NT2/D1 (cell line): ENCODE measurements around the gene CIAO2A.
"Not testable (repeated sequence)": the region's sequence is repeated elsewhere in the genome, so short reads cannot be mapped to it uniquely, and the experiment has no call there.

Experiments
- DNase-seq: peaks from one replicate; pipeline ENCODE4 v3.0.0-alpha.2; 2011; ENCODE audit warnings: low read depth, low spot score
- H3K27me3 ChIP-seq: 2 replicates; pipeline ENCODE4 v1.6.0; 2011; ENCODE audit warnings: mild to moderate bottlenecking; ENCODE audit not compliant: insufficient read length, insufficient read depth
- H3K36me3 ChIP-seq: 2 replicates; pipeline ENCODE4 v1.6.1; 2011; ENCODE audit warnings: mild to moderate bottlenecking, low read length, mixed read lengths; ENCODE audit not compliant: insufficient read depth, insufficient read length
- H3K4me1 ChIP-seq: 2 replicates; pipeline ENCODE4 v1.5.1; 2011; ENCODE audit not compliant: insufficient read depth, insufficient read length
- H3K4me3 ChIP-seq: 2 replicates; pipeline ENCODE4 v1.5.1; 2011; ENCODE audit warnings: low read depth; ENCODE audit not compliant: insufficient read length
- H3K9ac ChIP-seq: 2 replicates; pipeline ENCODE4 v1.6.0; 2011; ENCODE audit warnings: low read depth; ENCODE audit not compliant: insufficient read length
- H3K9me3 ChIP-seq: 2 replicates; pipeline ENCODE4 v1.5.1; 2011; ENCODE audit warnings: mild to moderate bottlenecking, low read length; ENCODE audit not compliant: insufficient read depth
- SUZ12 ChIP-seq: IDR thresholded peaks from 2 replicates; pipeline ENCODE4 v1.6.1; 2011; ENCODE audit not compliant: insufficient read length, insufficient read depth; ENCODE audit errors: extremely low read depth
- YY1 ChIP-seq: IDR thresholded peaks from 2 replicates; pipeline ENCODE4 v1.6.1; 2011; ENCODE audit not compliant: insufficient read length, insufficient read depth
- ZNF274 ChIP-seq: IDR thresholded peaks from 2 replicates; pipeline ENCODE4 v1.6.1; 2011; ENCODE audit warnings: mild to moderate bottlenecking, low read depth, low read length

The CIAO2A gene

DNA sequence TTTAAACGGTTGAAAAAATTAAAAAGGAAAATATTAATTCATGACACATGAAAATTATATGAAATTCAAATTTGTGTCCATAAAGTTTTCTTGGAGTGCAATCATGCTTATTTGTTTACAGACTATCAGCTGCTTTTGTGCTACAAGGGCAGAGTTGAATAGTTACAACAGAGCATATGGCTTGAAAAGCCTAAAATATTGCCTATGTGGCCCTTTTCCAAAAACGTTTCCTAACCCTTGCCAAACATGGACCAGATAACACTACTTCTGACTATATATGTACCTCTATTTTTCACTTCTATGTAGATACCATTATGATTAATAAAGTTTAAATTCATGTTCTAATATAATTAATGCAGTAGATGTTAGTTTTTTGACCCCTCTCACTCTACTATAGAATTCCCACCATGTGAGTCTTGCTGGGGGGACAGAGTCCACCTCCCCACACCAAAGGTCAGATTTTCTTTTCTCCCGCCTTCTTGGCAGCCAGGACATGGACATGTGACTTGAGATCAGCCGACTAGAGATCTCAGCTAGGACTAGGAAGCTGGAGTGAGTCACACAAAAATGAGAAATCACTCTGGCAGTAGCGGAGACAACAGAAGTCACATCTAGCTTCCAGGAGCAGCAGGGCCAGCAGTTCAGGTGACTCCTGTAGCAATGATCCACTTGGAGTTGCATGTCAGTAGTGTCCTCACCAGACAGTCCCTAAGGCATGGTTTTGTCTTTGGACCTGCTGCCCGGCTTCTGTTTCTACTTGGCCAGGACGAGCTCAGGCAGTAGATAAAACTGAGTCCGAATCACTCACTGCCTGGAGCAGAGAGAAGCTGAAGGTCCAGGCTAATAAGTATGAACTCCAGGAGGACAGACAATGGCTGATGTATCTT, 22.4 kb downstream of the CIAO2A start:
- H3K9ac ChIP-seq: no peak overlapping the region
- H3K27me3 ChIP-seq: no peaks in the 10 kb centered on the region
- DNase-seq: no peak
- no peaks in the 10 kb centered on the region for H3K4me1 ChIP-seq
- H3K36me3 ChIP-seq: peaks cover 29% of the 10 kb centered on the region
- H3K4me3 ChIP-seq: no peak overlapping the region
- TF ChIP-seq YY1 (no peak), ZNF274 (no peak), SUZ12 (no peak)
- H3K9me3 ChIP-seq: no peaks in the 10 kb centered on the region

DNA sequence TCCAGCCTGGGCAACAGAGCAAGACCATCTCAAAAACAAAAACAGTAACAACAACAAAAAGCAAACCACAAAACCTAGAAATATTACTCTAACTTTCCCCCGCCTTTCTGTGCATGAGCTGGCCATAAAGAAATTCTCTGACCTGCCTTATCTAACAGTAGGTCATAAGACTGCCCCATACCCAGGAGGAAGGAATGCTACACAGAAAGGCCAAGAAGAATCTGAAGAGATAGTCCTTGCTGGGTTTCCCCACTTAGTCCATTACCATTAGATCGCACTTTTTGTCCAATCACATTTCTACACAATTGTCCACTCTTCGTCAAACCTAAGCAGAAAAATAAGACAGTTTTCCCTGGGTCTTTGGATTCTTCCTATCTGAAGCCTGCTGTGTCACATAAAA, 23.5 kb downstream of the CIAO2A start:
- no peak for DNase-seq
- Histone ChIP-seq H3K4me3 (no peak overlapping the region), H3K27me3 (no peaks in the 10 kb centered on the region), H3K36me3 (peaks cover 25% of the 10 kb centered on the region), H3K4me1 (no peaks in the 10 kb centered on the region), H3K9ac (no peak overlapping the region), H3K9me3 (no peaks in the 10 kb centered on the region)
- no peak for TF ChIP-seq YY1
- TF ChIP-seq SUZ12: no peak
- TF ChIP-seq ZNF274: no peak

DNA sequence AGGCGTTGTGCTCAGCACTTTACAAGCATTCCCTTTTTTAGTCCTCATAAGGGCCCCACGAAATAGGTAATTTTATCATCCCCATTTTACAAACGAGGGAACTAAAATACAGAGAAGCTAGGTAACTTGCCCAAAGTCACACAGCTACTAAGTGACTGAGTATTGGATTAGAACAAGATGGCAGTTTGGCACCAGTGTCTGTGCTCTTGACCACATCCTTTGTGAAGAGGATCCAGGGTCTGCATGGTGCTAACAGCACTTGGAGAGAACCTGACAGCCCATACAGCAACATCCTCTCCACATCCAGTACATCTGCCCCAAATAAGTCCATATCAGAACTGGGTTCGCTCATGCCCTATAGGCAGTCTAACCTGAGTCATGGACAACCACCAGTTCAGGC, 25.5 kb downstream of the CIAO2A start:
- Histone ChIP-seq H3K36me3 (peaks cover 15% of the 10 kb centered on the region), H3K4me1 (no peaks in the 10 kb centered on the region), H3K9ac (no peak overlapping the region), H3K27me3 (no peaks in the 10 kb centered on the region), H3K9me3 (no peaks in the 10 kb centered on the region), H3K4me3 (no peak overlapping the region)
- no peak for DNase-seq
- no peak for TF ChIP-seq SUZ12
- TF ChIP-seq YY1: no peak
- no peak for TF ChIP-seq ZNF274

DNA sequence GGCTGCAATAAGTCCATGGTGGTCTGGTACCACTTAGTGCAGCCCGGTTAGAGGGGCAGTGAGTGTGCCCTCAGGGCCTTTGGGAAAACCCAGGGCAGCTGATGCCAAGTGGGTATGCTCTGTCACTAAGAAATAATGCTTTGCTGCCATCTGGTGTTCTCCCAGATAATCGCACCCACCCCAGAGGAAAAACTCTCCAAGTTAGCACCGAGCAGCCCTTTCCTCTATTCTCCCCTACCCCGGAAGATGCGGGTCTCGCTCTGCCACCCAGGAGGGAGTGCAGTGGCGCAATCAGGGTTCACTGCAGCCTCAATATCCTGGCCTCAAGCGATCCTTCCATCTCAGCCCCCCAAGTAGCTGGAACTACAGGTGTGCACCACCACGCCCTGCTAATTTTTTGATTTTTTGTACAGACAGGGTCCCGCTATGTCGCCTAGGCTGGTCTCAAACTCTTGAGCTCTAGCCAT, 26.0 kb downstream of the CIAO2A start:
- no peaks in the 10 kb centered on the region for H3K9me3 ChIP-seq
- H3K9ac ChIP-seq: no peak overlapping the region
- peak; percentile 42 for DNase-seq
- TF ChIP-seq SUZ12: no peak
- TF ChIP-seq YY1: no peak
- TF ChIP-seq ZNF274: no peak
- H3K4me1 ChIP-seq: no peaks in the 10 kb centered on the region
- no peak overlapping the region for H3K4me3 ChIP-seq
- H3K27me3 ChIP-seq: no peaks in the 10 kb centered on the region
- H3K36me3 ChIP-seq: peaks cover 12% of the 10 kb centered on the region

- H3K36me3 ChIP-seq: peaks cover 2% of the 10 kb centered on the region
- no peak overlapping the region for H3K9ac ChIP-seq
- no peaks in the 10 kb centered on the region for H3K9me3 ChIP-seq
- no peak for DNase-seq
- H3K4me1 ChIP-seq: no peaks in the 10 kb centered on the region
- H3K27me3 ChIP-seq: no peaks in the 10 kb centered on the region
- no peak for TF ChIP-seq ZNF274
- TF ChIP-seq YY1: no peak
- no peak for TF ChIP-seq SUZ12
- no peak overlapping the region for H3K4me3 ChIP-seq
Measured at GRCh38 chr15:64066451-64066850, 27.2 kb downstream of the CIAO2A start.

DNA sequence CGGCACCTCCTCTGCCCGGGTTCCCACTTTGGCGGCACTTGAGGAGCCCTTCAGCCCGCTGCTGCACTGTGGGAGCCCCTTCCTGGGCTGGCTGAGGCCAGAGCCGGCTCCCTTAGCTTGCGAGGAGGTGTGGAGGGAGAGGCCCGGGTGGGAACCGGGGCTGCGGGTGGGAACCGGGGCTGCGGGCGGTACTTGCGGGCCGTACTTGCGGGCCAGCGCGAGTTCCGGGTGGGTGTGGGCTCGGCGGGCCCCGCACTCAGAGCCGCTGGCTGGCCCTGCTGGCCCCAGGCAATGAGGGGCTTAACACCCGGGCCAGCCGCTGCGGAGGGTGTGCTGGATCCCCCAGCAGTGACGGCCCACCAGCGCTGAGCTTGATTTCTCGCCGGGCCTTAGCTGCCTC, 32.9 kb downstream of the CIAO2A start:
- TF ChIP-seq YY1 (no peak), ZNF274 (no peak), SUZ12 (no peak)
- H3K4me3 ChIP-seq: no peak overlapping the region

DNA sequence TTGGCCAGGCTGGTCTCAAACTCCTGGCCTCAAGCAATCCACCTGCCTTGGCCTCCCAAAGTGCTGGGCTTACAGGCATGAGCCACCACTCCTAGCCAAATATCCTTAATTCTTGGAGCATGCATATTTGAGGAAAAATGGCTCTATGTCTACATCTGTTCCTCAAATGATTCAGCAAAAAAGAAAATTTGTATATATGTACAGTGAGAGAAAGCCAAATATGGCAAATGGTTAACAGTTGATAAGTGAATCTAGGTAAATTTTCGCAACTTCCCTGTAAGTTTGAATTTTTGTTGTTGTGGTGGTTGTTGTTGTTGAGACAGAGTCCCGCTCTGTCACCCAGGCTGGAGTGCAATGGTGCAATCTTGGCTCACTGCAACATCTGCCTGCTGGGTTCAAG, 34.5 kb downstream of the CIAO2A start:
- not testable (repeated sequence) for H3K4me1 ChIP-seq, DNase-seq, H3K27me3 ChIP-seq, H3K9ac ChIP-seq, H3K36me3 ChIP-seq, H3K4me3 ChIP-seq
- H3K9me3 ChIP-seq: peaks cover 10% of the 10 kb centered on the region; the same call in 1 of the 2 replicates

More for the DNA sequence above, 32.9 kb downstream of the CIAO2A start:
- Histone ChIP-seq H3K36me3 (no peaks in the 10 kb centered on the region), H3K27me3 (no peaks in the 10 kb centered on the region), H3K4me1 (no peaks in the 10 kb centered on the region), H3K9me3 (peaks cover 10% of the 10 kb centered on the region; the same call in 1 of the 2 replicates), H3K9ac (no peak overlapping the region)
- DNase-seq: no peak

DNA sequence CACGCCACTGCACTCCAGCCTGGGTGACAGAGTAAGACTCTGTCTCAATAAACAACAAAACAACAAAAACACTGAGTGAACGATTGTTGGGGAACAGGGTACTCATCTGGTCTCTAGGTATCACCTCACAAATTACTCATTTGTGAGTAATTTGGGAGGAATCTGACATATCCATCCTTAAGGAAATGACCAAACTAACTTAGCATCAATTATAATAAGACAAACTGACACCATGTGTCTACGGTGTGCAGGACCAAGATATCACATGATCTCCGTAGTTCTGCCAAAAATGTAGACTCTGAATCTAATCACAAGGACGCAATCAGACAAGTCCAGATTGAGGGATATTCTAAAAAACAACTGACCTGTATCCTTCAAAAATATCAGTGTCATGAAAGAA, 35.4 kb downstream of the CIAO2A start:
- Histone ChIP-seq H3K9ac (no peak overlapping the region), H3K4me1 (no peaks in the 10 kb centered on the region), H3K9me3 (peaks cover 10% of the 10 kb centered on the region; the same call in 1 of the 2 replicates), H3K4me3 (no peak overlapping the region), H3K36me3 (no peaks in the 10 kb centered on the region), H3K27me3 (no peaks in the 10 kb centered on the region)
- TF ChIP-seq SUZ12 (no peak), YY1 (no peak), ZNF274 (no peak)
- no peak for DNase-seq

DNA sequence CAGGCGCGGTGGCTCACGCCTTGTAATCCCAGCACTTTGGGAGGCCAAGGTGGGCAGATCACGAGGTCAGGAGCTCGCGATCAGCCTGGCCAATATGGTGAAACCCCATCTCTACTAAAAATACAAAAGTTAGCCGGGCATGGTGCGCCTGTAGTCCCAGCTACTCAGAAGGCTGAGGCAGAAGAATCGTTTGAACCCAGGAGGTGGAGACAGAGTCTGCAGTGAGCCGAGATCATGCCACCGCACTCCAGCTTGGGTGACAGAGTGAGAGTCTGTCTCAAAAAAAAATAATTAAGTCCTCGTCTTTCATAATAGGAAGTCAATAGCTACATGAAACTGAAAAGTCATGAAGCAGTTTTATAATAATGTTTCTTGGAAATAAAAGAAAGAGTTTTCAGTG, 40.0 kb downstream of the CIAO2A start:
- H3K4me1 ChIP-seq, DNase-seq, H3K4me3 ChIP-seq, H3K9ac ChIP-seq, H3K9me3 ChIP-seq, H3K27me3 ChIP-seq, H3K36me3 ChIP-seq: not testable (repeated sequence)
